NCI-H2196 (cell line): Measurements from ENCODE around the gene TRPM8.

ENCODE experiments used
- DNase-seq: peaks from one replicate; lab custom pipeline; 2025; ENCODE audit not compliant: unreplicated experiment; lab: John Stamatoyannopoulos, UW

TRPM8 gene

GRCh38 chr2:233973786-233974185 lies 56.6 kb downstream of the TRPM8 start:
- DNase-seq = no peak

- DNase-seq = peak; percentile 89
Observed at GRCh38 chr2:233974530-233975071, 57.4 kb downstream of the TRPM8 start.

DNA sequence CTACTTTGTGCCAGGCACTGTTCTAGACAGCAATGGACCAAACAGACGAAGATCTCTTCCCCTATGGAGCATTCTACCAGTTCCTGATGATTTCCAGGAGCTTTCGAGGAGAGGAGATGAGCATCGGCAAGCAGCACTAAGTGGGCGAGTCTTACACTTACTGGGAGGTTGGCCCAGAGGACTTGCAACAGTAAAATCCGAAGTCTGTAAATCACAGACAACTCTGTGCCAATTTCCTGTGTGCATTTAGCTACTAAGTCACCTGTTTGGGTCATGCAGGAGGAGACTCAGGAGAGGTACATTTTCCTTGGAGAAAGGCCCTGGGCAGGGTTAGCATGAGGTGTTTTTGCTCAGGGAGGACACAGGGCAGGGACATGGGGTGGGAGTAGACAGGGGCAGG lies 58.9 kb downstream of the TRPM8 start:
- DNase-seq = no peak

- peak; percentile 62 for DNase-seq
Observed at GRCh38 chr2:233976690-233977294, 59.6 kb downstream of the TRPM8 start.

- no peak for DNase-seq
Observed at GRCh38 chr2:233977296-233977837, 60.2 kb downstream of the TRPM8 start.

GRCh38 chr2:233979748-233980147 lies 62.6 kb downstream of the TRPM8 start:
- no peak for DNase-seq

DNA sequence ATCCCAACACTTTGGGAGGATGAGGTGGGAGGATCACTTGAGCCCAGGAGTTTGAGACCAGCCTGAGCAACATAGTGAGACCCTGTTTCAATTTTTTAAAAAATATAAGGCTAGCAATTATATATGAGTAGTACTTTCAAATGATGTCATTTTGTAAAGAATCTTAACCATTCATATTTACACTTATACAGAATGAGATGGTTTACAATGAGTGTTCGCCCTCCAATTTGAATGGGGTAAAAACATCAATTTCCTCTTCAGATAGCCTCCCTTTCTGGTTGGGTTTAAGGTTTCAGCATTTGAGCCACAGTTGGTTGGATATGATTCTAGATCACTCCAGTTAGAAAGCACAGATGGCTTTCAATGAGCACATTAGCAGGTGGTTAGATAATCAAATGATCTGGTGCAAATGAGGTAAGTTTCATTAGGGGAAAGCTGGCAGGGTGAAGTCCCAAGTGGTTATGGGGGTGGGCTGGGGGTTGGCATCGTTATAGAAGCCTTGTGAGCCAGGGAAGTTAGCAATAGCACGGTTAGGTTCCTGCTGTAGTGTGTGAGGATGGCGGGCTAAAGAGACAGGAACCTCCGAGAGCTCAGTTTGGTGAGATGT lies 63.9 kb downstream of the TRPM8 start:
- no peak for DNase-seq

GRCh38 chr2:233981574-233982420 lies 64.6 kb downstream of the TRPM8 start:
- no peak for DNase-seq

GRCh38 chr2:233982421-233983121 lies 65.4 kb downstream of the TRPM8 start:
- DNase-seq = no peak

GRCh38 chr2:233983445-233983844 lies 66.3 kb downstream of the TRPM8 start:
- DNase-seq = no peak

- DNase-seq = no peak
Observed at GRCh38 chr2:233988581-233988980, 71.4 kb downstream of the TRPM8 start.

- no peak for DNase-seq
Observed at GRCh38 chr2:233989221-233989858, 72.2 kb downstream of the TRPM8 start.

GRCh38 chr2:233990261-233990798 lies 73.2 kb downstream of the TRPM8 start:
- DNase-seq = no peak

- DNase-seq = no peak
Observed at GRCh38 chr2:233991196-233991595, 74.0 kb downstream of the TRPM8 start.

DNA sequence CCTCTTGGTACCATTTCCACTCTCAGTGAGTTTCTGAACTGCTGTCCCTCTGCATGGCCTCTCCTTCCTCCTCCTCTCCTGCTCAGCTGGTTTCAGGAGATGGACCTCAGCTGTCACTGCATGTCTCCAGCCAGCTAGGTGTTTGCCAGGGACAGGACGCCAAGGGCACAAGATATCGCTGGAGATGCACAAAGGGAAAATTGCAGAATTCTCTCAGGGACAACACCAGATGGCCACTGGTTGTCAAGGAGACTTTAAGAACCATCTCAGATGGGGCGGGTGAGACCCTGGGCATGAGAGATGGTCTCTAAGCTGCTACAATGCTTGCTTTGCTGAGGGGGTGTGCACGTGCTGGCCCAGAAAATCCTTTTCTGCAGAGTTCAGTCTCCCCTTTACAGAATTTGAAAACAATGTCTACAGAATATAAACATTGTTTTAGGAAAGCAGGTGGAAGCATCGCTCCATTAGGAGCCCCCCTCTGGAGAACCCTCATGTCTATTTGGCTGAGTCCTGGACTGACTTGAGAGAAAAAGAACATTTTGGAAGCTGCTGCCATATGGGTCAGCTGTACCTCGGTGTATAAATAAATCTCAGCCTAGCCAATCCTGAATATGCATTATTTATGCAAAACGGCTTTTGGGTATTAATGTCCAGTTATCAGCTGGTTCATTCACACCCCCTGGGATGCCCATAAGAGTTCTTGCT lies 75.5 kb downstream of the TRPM8 start:
- DNase-seq = no peak

GRCh38 chr2:233993461-233993860 lies 76.3 kb downstream of the TRPM8 start:
- no peak for DNase-seq

DNA sequence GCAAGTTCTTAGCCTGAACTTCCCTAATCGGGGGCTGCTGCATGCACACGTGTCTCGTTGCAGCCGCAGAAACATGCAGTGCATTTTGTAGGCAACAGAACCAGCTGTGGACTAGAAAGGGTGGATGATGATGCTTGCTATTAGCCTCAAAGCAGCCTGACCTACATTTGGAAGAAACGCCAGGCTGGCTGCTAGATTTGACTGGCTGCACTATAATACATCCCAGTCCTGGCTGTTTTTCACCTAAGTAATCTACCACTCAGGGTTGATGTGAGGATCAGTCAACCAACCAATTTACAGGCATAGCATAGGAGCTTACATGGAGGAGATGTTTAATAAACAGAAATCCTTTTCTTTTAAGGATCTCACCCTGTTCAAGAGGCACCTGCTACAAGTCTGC lies 77.0 kb downstream of the TRPM8 start:
- no peak for DNase-seq

DNA sequence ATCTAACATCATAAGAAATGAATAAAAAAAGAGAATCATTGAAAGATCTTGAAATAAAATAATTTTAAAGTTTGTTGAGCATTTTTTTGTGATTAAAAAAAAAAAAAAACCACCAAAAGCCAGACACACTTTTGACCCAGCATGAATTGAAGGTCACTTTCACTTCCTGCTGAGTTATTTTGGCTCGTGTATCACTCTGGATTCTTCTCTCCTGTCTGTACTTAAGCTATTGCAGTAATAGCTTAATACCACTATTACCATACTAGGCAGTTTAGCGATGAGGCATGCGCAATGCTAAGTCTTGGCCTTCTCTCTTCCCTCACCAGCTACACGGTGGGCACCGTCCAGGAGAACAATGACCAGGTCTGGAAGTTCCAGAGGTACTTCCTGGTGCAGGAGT lies 78.8 kb downstream of the TRPM8 start:
- DNase-seq = no peak

GRCh38 chr2:233996461-233996860 lies 79.3 kb downstream of the TRPM8 start:
- DNase-seq = no peak

- no peak for DNase-seq
Observed at GRCh38 chr2:233997707-233998106, 80.5 kb downstream of the TRPM8 start.
